GM19438 (cell line): ENCODE results near the gene ZNF777.
"Not testable (repeated sequence)": the region's sequence is repeated elsewhere in the genome, so short reads cannot be mapped to it uniquely, and the experiment has no call there.

Experiments used
- ATAC-seq: cut with Tn5 transposase; IDR thresholded peaks from one replicate; pipeline ENCODE4 v1.9.1; 2021; ENCODE audit warnings: low read depth; ENCODE audit not compliant: unreplicated experiment

ZNF777 gene

GRCh38 chr7:149460493-149461277, at the start of gene ZNF777:
Gene ZNF777 (minus strand): TSS chr7:149461062. CDS start chr7:149456022, 5,040 bp downstream.
- ATAC-seq, result peak; percentile 97

DNA sequence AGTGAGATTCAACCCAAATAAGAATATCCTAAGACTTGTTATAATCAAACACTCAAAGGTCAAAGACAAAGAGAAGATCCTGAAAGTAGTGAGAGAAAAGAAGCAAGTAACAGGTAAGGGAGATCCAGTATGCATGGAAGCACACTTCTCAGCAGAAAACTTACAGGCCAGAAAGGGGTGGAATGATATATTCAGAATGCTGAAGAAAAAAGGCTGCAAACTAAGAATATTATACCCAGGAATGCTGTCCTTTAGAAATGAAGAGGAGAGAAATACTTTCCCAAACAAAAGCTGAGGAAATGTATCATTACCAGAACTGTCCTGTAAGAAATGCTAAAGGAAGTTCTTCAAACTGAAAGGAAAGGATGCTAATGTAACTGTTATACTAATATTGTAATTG, 49.4 kb upstream of the ZNF777 start:
- ATAC-seq, result no peak

GRCh38 chr7:149509774-149510173, 48.9 kb upstream of the ZNF777 start:
- ATAC-seq, result no peak

GRCh38 chr7:149505551-149505950, 44.7 kb upstream of the ZNF777 start:
- ATAC-seq, result no peak

DNA sequence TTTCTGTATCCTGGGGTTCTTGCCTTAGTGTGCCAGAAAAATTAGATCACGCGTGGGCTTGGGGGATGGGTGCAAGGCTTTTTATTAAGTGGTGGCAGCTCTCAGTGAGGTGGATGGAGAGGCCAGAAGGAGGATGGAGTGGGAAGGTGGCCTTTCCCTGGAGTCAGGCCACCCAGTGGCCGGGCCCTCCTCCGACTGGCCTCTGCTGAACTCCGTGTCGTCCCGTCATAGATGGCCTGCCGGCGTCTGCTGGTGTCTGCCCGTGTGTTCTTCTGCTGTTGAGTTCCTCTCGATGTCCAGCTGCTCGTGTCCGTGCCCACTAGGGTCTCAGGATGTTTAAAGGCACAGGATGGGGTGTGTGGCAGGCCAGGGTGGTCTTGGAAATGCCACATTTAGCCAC, 40.8 kb upstream of the ZNF777 start:
- no peak for ATAC-seq

DNA sequence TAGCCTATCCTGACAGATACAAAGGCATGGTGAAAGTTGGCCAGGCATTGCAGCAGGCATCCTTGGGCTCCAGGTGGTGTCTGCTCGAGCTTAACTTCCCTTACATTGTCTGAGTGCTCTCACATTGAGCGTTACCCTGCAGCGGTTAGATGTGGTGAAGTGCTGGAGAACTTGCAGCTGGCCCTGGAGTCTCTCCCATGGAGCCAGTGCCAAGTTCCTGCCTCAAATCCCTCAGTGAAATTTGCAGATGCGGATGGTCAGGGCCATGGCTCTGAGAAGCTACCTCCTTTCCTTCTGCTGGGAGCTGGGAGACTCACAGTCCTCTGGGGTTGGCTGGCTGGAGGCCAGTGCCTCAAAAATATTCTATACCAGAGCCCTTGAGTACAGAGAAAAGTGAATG, 40.0 kb upstream of the ZNF777 start:
- no peak for ATAC-seq

DNA sequence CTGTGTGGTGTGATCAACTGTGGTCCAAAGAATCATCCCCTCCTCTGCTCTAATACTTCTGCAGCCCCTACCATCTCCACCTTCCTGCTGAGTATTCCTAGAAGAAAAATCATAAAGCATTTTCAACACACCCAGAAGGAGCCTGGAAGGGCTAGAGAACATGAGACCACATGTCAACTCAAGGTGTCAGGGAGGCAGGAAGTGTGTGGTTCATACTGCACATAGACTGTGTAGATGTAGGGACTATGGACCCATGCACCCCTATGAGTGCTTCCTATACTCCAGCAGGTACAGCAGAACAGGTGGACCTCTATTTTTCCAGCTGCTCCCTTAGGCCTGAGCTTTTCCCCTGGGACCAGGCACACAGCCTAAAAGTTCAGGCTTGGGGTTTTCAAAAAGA, 39.3 kb upstream of the ZNF777 start:
- no peak for ATAC-seq

DNA sequence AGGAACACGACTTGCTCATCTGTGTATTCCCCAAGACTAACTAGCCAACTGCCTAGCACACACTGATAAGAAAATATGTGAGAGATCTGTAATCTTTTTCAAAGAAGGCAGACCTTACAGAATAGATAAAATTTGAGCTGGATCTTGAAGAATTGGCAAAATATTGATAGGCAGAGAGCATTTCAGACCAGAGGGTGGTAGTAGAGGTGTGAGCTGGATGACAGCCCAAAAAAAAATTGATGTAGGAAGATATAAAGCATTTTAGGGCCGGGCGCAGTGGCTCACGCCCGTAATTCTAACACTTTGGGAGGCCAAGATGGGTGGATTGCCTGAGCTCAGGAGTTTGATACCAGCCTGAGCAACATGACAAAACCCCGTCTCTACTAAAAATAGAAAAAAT, 37.9 kb upstream of the ZNF777 start:
- no peak for ATAC-seq

DNA sequence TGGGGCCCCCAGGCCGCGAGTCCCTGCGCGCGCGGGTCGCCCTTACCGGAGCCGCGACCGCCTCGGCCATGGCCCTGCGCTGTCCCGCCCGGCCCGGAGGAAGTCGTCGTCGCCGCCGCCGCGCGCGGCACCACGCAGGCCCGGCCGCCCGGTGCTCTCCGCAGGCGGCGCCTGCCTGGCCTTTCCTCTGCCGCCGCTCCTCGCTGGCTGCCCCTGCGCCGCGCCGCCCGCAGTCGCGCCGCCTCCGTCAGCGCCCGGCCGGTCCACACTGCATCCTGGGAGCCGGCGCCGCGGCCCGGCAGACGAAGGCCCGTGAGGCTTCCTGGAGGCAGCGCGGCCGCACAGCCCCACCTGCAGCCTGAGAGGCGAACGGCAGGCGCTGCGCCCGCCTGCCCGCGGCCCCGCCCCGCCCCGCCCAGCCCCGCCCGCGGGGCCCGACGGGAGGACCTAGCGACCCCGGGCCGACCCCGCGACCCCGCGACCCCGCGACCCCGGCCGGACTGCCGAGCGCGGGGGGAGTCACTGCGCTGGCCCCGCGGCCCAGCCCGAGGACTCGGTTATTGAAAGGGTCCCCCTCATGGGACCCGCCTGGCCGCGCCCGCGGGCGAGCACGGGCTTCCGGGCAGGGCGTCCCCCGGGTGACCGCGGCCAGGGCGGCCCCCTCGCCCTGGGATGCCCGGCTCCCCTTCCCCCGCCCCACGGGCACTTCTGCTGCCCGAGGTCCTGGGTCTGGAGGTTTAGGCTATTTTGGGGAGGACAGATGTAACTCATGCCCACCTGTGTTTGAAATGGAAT, 36.8 kb upstream of the ZNF777 start, which contains the start of gene ZNF746:
ZNF746 (minus strand) TSS at position 343 of the 795 bp plus-strand sequence; CDS start at position 70, 273 bp downstream.
- peak; percentile 95 for ATAC-seq

DNA sequence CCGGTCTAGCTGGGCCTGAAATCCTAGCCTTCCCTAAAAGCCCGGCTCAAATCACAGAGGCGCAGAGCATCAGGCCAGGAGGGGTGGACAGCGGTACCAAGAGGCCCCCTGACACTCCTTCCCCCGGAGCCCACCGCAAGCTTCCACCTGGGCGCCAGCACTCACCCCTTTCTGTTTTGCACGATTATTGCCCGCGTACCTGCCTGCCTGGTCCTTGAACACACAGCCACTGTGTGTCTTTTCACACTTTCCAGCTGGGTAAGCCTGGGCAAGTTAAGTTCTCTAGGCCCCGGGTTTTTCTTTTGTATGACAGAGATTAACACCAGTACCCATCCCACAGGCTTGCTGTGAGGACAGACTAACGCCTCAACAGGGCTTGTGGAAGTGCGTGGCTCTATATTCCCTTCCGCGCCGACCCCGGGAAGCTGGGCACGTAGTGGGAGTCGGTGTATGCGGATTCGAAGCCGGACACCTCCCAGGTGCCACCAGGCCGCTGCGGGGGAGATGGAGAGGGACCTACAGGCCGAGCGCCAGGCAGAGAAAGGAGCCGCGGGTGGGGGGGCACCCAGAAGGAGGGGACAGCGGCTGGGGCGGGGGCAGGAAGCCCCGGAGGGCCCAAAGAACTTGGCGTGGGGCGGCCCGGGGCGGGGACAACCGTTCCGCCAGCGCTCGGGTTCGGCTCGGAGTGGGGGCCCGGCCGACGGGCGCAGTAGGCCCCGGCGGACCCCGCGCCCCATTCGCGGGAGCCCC, 36.0 kb upstream of the ZNF777 start:
- peak; percentile 29 for ATAC-seq

- no peak for ATAC-seq
Observed at GRCh38 chr7:149495785-149496641, 35.2 kb upstream of the ZNF777 start.

DNA sequence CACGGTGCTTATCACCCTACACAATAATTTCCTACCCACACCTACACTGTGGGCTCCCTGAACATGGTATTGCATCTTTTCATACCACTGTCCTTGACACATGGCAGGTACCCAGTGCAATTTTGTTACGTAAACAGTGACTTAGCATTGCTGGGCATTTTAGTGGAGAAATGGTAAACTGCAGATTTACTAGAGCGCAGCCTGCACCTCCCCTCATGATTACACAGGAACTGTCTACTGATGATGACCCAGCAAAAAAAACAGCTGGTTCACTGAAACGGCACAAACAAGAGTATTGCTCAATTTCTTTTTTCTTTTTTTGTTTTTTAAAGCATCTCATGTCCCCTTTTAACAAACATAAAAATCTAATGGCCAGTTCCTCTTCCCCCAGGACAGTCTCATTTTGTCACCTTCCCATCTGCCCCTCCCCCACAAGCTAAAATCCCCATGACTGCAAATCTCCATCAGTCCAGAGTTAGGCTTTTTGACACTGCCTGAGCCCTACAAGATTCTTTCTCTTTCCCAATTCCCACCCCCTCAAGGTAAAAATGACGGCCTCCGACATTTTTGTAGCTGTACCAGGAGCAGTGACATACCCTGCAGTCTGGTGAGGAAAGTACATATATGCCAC, 34.0 kb upstream of the ZNF777 start:
- no peak for ATAC-seq

DNA sequence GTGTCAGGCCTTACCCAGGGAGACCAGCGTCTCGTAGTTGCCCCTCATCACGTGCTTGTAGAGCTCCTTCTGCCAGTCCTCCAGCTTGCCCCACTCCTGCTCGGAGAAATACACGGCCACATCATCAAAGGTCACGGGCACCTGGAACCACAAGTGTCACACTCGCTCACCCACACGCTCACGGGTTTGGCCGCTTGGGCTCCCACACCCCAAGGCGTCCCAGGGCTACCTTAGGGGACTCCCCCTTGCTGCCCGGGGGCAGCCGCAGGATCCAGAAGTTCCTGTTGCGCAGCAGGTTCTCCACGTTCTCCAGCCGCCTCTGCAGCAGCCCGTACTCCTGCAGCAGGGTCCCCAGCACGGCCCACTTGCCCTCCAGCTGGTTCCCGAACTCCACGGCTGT, 33.1 kb upstream of the ZNF777 start:
- ATAC-seq, result not testable (repeated sequence)

- no peak for ATAC-seq
Observed at GRCh38 chr7:149493366-149493765, 32.5 kb upstream of the ZNF777 start.

DNA sequence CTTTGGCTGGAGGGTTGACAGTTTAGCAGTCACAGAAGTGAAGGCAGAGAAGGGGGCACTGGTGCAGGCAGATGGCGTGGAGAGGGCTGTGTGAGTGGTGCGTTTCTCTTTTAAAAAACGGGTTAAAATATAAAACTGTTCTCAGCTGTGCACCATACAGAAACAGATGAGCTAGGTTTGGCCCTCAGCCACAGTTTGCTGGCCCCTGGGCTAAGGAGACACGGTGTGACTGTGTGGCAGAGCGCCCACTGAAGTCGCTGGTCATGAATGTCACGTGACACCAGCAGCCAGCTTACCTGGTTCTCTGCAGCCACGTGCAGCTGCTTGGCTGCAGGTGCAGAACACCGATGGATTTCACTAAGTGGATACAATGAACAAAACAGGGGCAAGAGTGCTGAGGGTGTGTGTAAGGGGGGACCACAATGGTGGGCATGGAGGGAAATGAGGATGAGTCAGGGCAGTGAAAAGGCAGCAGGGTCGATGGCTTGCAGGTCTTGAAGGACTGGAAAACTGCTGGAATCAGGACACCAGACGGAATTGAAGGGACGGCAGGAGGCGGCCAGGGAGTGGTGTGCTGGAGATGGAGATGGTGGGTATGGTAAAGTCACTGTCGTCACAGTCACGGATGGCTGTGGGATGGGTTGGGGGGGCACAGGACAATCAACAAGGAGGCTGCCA, 29.4 kb upstream of the ZNF777 start:
- ATAC-seq, result no peak

- ATAC-seq, result no peak
Observed at GRCh38 chr7:149489391-149490024, 28.6 kb upstream of the ZNF777 start.

- no peak for ATAC-seq
Observed at GRCh38 chr7:149479568-149479967, 18.7 kb upstream of the ZNF777 start.

DNA sequence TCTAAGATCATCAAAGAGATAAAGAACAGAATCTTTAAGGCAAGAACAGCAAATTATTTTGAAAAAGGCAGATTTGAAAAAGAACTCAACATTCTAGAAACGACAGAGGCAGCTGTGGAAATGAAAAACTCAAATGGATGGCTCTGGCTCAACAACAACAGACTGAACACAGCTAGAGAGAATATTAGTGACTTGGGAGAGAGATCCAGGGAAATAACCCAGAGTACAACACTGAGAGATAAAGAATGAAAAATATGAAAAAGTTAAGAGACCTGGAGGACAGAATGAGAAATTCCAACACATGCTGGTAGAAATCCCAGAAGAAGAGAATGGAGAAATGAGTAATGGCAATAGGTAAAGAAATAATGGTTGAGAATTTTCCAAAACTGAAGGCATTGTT, 17.9 kb upstream of the ZNF777 start:
- ATAC-seq, result no peak
